ENCODE results near the gene PROSER2. TPM values are rescaled to one million over a fixed set of nuclear protein-coding genes. Genes with fewer than 3 reads are reported as not detected.

PROSER2 gene
- total and polyA plus RNA-seq, 2 of the 13 experiments (the other 11 are each of a cell fraction or from before 2014, with no cell fraction given) = 6.9 to 7.7 TPM

DNA sequence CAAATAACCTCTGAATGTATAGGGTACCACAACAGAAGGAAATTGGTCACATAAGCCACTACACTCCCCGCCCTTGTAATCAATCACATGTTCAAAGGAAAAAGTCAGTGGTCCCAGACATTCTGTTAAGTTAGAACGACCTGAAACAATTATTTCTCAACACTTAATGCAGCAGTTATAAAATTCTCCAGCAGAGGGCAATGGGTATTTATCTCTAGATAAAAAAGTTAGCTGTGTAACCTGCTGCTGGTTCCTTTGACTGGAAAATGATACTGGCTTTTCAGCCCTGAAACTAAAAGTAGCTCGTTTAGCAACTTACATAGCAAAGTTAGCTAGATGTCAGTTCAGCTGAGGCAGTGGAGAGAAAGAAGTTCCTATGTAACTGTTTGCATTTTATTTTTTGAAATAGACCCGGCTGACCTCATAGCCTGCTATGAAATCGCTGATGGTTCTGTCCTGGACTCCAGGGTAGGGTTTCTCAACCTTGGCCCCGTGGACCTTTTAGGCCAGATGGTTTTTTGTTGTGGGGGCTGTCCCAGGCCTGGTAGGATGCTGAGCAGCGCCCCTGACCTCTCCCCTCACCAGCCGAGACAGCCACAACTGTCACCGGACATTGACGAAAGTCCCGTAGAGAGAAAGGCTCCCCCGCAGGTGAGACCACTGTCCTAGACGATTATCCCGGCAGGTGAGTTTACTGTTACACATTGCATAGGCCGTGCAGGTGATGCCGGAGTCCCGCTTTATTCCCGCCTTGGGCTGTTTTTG lies 40.2 kb upstream of the PROSER2 start:
- ChIA-PET CTCF (ENCODE audit: low intra/inter-chr PET ratio, low total read pairs) (interaction anchor here (1.1 to 2.0 kb wide), 2 partner anchors 37 to 203 kb away, joined by 4 to 21 read pairs; no protein-coding TSS in a partner anchor), POLR2A (interaction anchor here (0.9 to 2.1 kb wide), 2 partner anchors 11 to 204 kb away, joined by 8 read pairs; no protein-coding TSS in a partner anchor)
- Histone ChIP-seq H3K4me1 (ENCODE audit: insufficient read depth, low read length) (peaks cover 13% of the 10 kb centered on the region), H3K36me3 (replicated peaks in 1 of 2; ENCODE audit: control insufficient read depth in 1 of 2, insufficient read depth in 2 of 2, low read length in 2 of 2) (no peaks in the 10 kb centered on the region), H3K4me2 (ENCODE audit: low read depth, low read length) (peak overlapping the region; percentile 58), H3K9ac (ENCODE audit: insufficient read depth, low read depth, low read length) (no peak overlapping the region), H3K27ac (ENCODE audit: extremely low read length, insufficient read depth, low read length) (no peak overlapping the region), H4K20me1 (ENCODE audit: insufficient read depth, low read length) (no peaks in the 10 kb centered on the region), H3K9me3 (ENCODE audit: low read length) (no peaks in the 10 kb centered on the region), H3K79me2 (ENCODE audit: insufficient read depth, low read length) (no peaks in the 10 kb centered on the region), H2AFZ (ENCODE audit: low read length) (no peak overlapping the region), H3K27me3 (ENCODE audit: control insufficient read depth in 1 of 2, insufficient read depth in 2 of 2, low read length in 2 of 2) (peaks cover 0 to 13% of the 10 kb centered on the region in 2 experiments; a peak in 3 of 5 replicates), H3K4me3 (replicated peaks in 1 of 3; ENCODE audit: insufficient read depth in 1 of 3, low read depth in 2 of 3, low read length in 3 of 3) (peak overlapping the region in 2 of 3 experiments; percentile 4 to 24; a peak in 3 of 6 replicates)
- BruUV-seq (replicated peaks) = no TSS peak
- in situ Hi-C loops (cut with HindIII; ENCODE audit: extremely low pct_ligation_motif_present, low pct_unique_long_range_greater_than_20kb) (no loop called here), intact Hi-C loops (cut with micrococcal nuclease; ENCODE audit: unreplicated experiment) (loop anchor here (1.0 kb wide), 1 partner anchor 203 kb away; no protein-coding TSS in a partner anchor)
- DNase-seq (ENCODE audit: low spot score) (peak; percentile 71), ATAC-seq (peak; percentile 72), FAIRE-seq (peak; percentile 54)
- 33% methylated on average over 12 of the region's 18 CpGs for WGBS (ENCODE audit: low lambda C conversion rate)
- no peak for TF ChIP-seq ZNF776 (CRISPR knock-in tag; IDR thresholded peaks at IDR 0.05)
- TF ChIP-seq, protein P1, sequence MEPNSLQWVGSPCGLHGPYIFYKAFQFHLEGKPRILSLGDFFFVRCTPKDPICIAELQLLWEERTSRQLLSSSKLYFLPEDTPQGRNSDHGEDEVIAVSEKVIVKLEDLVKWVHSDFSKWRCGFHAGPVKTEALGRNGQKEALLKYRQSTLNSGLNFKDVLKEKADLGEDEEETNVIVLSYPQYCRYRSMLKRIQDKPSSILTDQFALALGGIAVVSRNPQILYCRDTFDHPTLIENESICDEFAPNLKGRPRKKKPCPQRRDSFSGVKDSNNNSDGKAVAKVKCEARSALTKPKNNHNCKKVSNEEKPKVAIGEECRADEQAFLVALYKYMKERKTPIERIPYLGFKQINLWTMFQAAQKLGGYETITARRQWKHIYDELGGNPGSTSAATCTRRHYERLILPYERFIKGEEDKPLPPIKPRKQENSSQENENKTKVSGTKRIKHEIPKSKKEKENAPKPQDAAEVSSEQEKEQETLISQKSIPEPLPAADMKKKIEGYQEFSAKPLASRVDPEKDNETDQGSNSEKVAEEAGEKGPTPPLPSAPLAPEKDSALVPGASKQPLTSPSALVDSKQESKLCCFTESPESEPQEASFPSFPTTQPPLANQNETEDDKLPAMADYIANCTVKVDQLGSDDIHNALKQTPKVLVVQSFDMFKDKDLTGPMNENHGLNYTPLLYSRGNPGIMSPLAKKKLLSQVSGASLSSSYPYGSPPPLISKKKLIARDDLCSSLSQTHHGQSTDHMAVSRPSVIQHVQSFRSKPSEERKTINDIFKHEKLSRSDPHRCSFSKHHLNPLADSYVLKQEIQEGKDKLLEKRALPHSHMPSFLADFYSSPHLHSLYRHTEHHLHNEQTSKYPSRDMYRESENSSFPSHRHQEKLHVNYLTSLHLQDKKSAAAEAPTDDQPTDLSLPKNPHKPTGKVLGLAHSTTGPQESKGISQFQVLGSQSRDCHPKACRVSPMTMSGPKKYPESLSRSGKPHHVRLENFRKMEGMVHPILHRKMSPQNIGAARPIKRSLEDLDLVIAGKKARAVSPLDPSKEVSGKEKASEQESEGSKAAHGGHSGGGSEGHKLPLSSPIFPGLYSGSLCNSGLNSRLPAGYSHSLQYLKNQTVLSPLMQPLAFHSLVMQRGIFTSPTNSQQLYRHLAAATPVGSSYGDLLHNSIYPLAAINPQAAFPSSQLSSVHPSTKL (CRISPR knock-in tag; IDR thresholded peaks at IDR 0.05) = peak; percentile 13; the same call in 1 of the 2 replicates
- no peak for TF ChIP-seq EED (CRISPR knock-in tag; IDR thresholded peaks at IDR 0.05)
- TF ChIP-seq CEBPG (CRISPR knock-in tag; IDR thresholded peaks at IDR 0.05) = peak; percentile 53
- TF ChIP-seq, protein P2, sequence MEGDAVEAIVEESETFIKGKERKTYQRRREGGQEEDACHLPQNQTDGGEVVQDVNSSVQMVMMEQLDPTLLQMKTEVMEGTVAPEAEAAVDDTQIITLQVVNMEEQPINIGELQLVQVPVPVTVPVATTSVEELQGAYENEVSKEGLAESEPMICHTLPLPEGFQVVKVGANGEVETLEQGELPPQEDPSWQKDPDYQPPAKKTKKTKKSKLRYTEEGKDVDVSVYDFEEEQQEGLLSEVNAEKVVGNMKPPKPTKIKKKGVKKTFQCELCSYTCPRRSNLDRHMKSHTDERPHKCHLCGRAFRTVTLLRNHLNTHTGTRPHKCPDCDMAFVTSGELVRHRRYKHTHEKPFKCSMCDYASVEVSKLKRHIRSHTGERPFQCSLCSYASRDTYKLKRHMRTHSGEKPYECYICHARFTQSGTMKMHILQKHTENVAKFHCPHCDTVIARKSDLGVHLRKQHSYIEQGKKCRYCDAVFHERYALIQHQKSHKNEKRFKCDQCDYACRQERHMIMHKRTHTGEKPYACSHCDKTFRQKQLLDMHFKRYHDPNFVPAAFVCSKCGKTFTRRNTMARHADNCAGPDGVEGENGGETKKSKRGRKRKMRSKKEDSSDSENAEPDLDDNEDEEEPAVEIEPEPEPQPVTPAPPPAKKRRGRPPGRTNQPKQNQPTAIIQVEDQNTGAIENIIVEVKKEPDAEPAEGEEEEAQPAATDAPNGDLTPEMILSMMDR (CRISPR knock-in tag; IDR thresholded peaks at IDR 0.05) = peak; percentile 60
- peak; percentile 72 for TF ChIP-seq STAG1 (CRISPR knock-in tag; IDR thresholded peaks at IDR 0.05)
- TF ChIP-seq, protein P3, sequence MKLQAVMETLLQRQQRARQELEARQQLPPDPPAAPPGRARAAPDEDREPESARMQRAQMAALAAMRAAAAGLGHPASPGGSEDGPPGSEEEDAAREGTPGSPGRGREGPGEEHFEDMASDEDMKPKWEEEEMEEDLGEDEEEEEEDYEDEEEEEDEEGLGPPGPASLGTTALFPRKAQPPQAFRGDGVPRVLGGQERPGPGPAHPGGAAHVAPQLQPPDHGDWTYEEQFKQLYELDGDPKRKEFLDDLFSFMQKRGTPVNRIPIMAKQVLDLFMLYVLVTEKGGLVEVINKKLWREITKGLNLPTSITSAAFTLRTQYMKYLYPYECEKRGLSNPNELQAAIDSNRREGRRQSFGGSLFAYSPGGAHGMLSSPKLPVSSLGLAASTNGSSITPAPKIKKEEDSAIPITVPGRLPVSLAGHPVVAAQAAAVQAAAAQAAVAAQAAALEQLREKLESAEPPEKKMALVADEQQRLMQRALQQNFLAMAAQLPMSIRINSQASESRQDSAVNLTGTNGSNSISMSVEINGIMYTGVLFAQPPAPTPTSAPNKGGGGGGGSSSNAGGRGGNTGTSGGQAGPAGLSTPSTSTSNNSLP (IDR thresholded peaks at IDR 0.05; ENCODE audit: low read depth, low read length) = peak; percentile 92
- TF ChIP-seq, protein P4, sequence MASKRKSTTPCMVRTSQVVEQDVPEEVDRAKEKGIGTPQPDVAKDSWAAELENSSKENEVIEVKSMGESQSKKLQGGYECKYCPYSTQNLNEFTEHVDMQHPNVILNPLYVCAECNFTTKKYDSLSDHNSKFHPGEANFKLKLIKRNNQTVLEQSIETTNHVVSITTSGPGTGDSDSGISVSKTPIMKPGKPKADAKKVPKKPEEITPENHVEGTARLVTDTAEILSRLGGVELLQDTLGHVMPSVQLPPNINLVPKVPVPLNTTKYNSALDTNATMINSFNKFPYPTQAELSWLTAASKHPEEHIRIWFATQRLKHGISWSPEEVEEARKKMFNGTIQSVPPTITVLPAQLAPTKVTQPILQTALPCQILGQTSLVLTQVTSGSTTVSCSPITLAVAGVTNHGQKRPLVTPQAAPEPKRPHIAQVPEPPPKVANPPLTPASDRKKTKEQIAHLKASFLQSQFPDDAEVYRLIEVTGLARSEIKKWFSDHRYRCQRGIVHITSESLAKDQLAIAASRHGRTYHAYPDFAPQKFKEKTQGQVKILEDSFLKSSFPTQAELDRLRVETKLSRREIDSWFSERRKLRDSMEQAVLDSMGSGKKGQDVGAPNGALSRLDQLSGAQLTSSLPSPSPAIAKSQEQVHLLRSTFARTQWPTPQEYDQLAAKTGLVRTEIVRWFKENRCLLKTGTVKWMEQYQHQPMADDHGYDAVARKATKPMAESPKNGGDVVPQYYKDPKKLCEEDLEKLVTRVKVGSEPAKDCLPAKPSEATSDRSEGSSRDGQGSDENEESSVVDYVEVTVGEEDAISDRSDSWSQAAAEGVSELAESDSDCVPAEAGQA (IDR thresholded peaks at IDR 0.05; ENCODE audit: low read depth) = no peak
- TF ChIP-seq, protein P4 (CRISPR knock-in tag; IDR thresholded peaks at IDR 0.05; ENCODE audit: borderline replicate concordance) = no peak

Data from HepG2 (cell line).